ENCODE results near the gene BEAN1. TPM values are rescaled to one million over a fixed set of nuclear protein-coding genes. Genes with fewer than 3 reads are reported as not detected.

BEAN1 gene
- total RNA-seq, 1 experiment from 2014 or later, result 1.9 TPM

DNA sequence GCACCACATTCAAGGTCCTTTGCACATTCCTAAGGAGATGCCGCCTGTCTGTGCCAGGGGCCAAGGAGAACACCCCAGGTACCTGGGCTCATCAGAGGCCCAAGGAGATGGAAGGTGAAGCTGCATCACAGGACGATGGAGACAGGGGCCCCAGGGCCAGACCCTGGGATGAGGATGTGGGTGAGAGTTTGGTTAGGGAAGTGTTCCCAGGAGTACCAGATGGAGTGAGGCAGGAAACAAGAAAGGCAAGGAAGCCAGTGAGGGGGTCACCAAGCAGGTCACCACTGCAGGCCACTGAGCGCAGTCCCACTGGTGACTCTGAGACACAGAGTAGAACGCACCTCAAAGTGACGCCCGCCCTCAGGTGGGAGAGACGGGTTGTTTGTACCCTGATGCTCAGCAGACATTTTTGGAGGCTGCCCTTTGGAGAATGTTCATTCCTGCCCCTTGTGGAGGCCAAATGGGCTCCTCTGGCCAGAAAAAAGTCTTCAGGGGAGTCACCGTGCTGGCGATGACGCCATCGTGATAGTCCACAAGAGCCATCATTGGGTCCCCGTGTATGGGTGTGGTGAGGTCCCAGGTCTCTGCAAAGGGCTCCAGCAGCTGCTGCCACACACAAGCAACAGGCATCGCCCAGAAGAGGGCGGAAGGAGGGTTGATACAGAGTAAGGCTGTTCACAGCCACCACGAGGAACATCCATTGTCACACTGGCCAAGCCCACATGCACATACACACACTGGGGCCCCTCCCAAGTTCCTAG is 57.5 kb downstream of the BEAN1 start:
- Histone ChIP-seq H4K20me1 (ENCODE audit: low read length) (no peaks in the 10 kb centered on the region), H3K36me3 (ENCODE audit: low read depth, low read length) (no peaks in the 10 kb centered on the region; the same call in 1 of the 2 replicates), H3K4me3 (ENCODE audit: low read length) (no peak overlapping the region), H3F3A (ENCODE audit: low read length, unreplicated experiment) (no peaks in the 10 kb centered on the region), H3K27me3 (ENCODE audit: low read length) (no peaks in the 10 kb centered on the region), H3K79me2 (ENCODE audit: low read length) (no peaks in the 10 kb centered on the region), H2AFZ (ENCODE audit: low read length) (no peak overlapping the region), H3K27ac (ENCODE audit: low read length) (no peak overlapping the region), H3K9ac (ENCODE audit: low read length) (no peak overlapping the region), H3K4me2 (ENCODE audit: low read length) (no peak overlapping the region), H3K4me1 (ENCODE audit: insufficient read depth, low read length) (peaks cover 25% of the 10 kb centered on the region), H3K9me2 (replicated peaks; ENCODE audit: low read length) (no peaks in the 10 kb centered on the region), H3K9me3 (ENCODE audit: low read length) (no peaks in the 10 kb centered on the region)
- CTCF ChIA-PET, result interaction anchor here (0.6 kb wide), 2 partner anchors 144 to 383 kb away, joined by 4 read pairs; no protein-coding TSS in a partner anchor
- no TSS peak for BruUV-seq (replicated peaks)
- POLR2A ChIA-PET (ENCODE audit: unreplicated experiment), result no interaction called here
- ATAC-seq, result no peak
- intact Hi-C loops (cut with micrococcal nuclease), result loop anchor here (5.0 kb wide), 1 partner anchor 127 kb away; no protein-coding TSS in a partner anchor
- TF ChIP-seq, protein P1, sequence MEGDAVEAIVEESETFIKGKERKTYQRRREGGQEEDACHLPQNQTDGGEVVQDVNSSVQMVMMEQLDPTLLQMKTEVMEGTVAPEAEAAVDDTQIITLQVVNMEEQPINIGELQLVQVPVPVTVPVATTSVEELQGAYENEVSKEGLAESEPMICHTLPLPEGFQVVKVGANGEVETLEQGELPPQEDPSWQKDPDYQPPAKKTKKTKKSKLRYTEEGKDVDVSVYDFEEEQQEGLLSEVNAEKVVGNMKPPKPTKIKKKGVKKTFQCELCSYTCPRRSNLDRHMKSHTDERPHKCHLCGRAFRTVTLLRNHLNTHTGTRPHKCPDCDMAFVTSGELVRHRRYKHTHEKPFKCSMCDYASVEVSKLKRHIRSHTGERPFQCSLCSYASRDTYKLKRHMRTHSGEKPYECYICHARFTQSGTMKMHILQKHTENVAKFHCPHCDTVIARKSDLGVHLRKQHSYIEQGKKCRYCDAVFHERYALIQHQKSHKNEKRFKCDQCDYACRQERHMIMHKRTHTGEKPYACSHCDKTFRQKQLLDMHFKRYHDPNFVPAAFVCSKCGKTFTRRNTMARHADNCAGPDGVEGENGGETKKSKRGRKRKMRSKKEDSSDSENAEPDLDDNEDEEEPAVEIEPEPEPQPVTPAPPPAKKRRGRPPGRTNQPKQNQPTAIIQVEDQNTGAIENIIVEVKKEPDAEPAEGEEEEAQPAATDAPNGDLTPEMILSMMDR (conservative IDR thresholded peaks at IDR 0.05; ENCODE audit: low read depth, low read length), result no peak
- TF ChIP-seq EZH2phosphoT487 (IDR thresholded peaks at IDR 0.05; ENCODE audit: borderline replicate concordance, low read length) (no peak), EZH2 (IDR thresholded peaks at IDR 0.05; ENCODE audit: low read length, unreplicated experiment) (no peak)
- DNase-seq, result no peak

DNA sequence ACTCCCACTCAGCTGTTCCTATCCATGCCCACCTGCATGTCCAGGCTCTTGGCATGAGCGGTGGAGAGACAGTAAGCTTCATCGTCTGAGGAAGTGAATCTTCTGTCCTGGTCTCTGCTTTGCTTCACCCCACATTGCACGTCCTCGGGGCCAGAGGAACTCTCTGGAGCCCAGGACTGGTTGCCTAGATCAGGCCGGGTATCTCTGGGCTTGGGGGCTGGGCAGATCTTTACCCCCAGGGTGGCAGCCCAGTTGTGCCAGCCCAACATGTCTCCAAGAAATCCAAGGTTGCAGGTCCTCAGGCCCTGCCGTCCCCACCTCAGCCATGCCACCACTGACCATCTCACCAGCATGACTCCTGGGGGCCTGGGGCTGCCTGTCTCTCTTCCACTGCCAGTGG is 58.3 kb downstream of the BEAN1 start:
- POLR2A ChIA-PET (ENCODE audit: unreplicated experiment), result no interaction called here
- DNase-seq (no peak), ATAC-seq (no peak)
- Histone ChIP-seq H3K79me2 (ENCODE audit: low read length) (no peaks in the 10 kb centered on the region), H2AFZ (ENCODE audit: low read length) (no peak overlapping the region), H3F3A (ENCODE audit: low read length, unreplicated experiment) (no peaks in the 10 kb centered on the region), H3K9ac (ENCODE audit: low read length) (no peak overlapping the region), H3K27ac (ENCODE audit: low read length) (no peak overlapping the region), H3K9me2 (replicated peaks; ENCODE audit: low read length) (no peaks in the 10 kb centered on the region), H3K9me3 (ENCODE audit: low read length) (no peaks in the 10 kb centered on the region), H3K4me1 (ENCODE audit: insufficient read depth, low read length) (peaks cover 21% of the 10 kb centered on the region), H3K4me2 (ENCODE audit: low read length) (no peak overlapping the region), H4K20me1 (ENCODE audit: low read length) (no peaks in the 10 kb centered on the region), H3K36me3 (ENCODE audit: low read depth, low read length) (no peaks in the 10 kb centered on the region; the same call in 1 of the 2 replicates), H3K4me3 (ENCODE audit: low read length) (no peak overlapping the region), H3K27me3 (ENCODE audit: low read length) (no peaks in the 10 kb centered on the region)
- CTCF ChIA-PET, result interaction anchor here (0.6 kb wide), 2 partner anchors 144 to 383 kb away, joined by 4 read pairs; no protein-coding TSS in a partner anchor
- no TSS peak for BruUV-seq (replicated peaks)
- no peak for TF ChIP-seq EZH2 (IDR thresholded peaks at IDR 0.05; ENCODE audit: low read length, unreplicated experiment)
- TF ChIP-seq, protein P1 (conservative IDR thresholded peaks at IDR 0.05; ENCODE audit: low read depth, low read length), result no peak
- TF ChIP-seq EZH2phosphoT487 (IDR thresholded peaks at IDR 0.05; ENCODE audit: borderline replicate concordance, low read length), result no peak
- intact Hi-C loops (cut with micrococcal nuclease), result no loop called here

DNA sequence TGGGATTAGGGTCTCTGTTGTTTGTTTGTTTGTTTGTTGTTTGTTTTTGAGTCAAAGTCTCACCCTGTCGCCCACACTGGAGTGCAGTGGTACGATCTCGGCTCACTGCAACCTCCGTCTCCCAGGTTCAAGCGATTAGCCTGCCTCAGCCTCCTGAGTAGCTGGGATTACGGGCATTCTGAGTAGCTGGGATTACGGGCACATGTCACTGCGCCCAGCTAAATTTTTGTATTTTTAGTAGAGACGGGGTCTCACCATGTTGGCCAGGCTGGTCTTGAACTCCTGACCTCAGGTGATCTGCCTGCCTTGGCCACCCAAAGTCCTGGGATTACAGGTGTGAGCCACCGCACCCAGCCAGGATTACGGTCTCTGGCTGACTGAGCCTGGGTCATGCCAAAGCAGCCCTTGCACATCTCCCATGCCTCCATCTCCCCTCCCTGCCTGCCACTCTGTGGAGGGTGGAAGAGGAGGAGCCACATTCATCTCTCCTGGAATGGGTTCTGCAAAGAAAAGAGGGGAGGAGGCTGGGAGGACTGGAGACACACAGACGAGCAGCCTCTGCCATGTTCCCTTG is 59.2 kb downstream of the BEAN1 start:
- POLR2A ChIA-PET (ENCODE audit: unreplicated experiment), result no interaction called here
- intact Hi-C loops (cut with micrococcal nuclease), result no loop called here
- no peak overlapping the region for H3K27ac ChIP-seq (ENCODE audit: low read length)
- ATAC-seq, result no peak
- H3K27me3 ChIP-seq (ENCODE audit: low read length), result no peaks in the 10 kb centered on the region
- no peak overlapping the region for H2AFZ ChIP-seq (ENCODE audit: low read length)
- no peaks in the 10 kb centered on the region for H3K9me2 ChIP-seq (replicated peaks; ENCODE audit: low read length)
- no peaks in the 10 kb centered on the region for H3K9me3 ChIP-seq (ENCODE audit: low read length)
- DNase-seq, result no peak
- no peaks in the 10 kb centered on the region for H3K79me2 ChIP-seq (ENCODE audit: low read length)
- CTCF ChIA-PET, result no interaction called here
- H3K4me3 ChIP-seq (ENCODE audit: low read length), result no peak overlapping the region
- no peak overlapping the region for H3K4me2 ChIP-seq (ENCODE audit: low read length)
- no peaks in the 10 kb centered on the region for H3F3A ChIP-seq (ENCODE audit: low read length, unreplicated experiment)
- H4K20me1 ChIP-seq (ENCODE audit: low read length), result no peaks in the 10 kb centered on the region
- TF ChIP-seq EZH2 (IDR thresholded peaks at IDR 0.05; ENCODE audit: low read length, unreplicated experiment) (no peak), EZH2phosphoT487 (IDR thresholded peaks at IDR 0.05; ENCODE audit: borderline replicate concordance, low read length) (no peak)
- TF ChIP-seq, protein P1 (conservative IDR thresholded peaks at IDR 0.05; ENCODE audit: low read depth, low read length), result no peak
- no TSS peak for BruUV-seq (replicated peaks)
- H3K9ac ChIP-seq (ENCODE audit: low read length), result no peak overlapping the region
- H3K36me3 ChIP-seq (ENCODE audit: low read depth, low read length), result no peaks in the 10 kb centered on the region; the same call in 1 of the 2 replicates
- peaks cover 14% of the 10 kb centered on the region for H3K4me1 ChIP-seq (ENCODE audit: insufficient read depth, low read length)

Measured in PC-3 (cell line).